WERI-Rb-1 (cell line): Measurements from ENCODE around the gene NUP205.
"Not testable (repeated sequence)": the region's sequence is repeated elsewhere in the genome, so short reads cannot be mapped to it uniquely, and the experiment has no call there.

Experiments used
- DNase-seq: peaks from one replicate; pipeline ENCODE4 v3.0.0-alpha.2; 2020
- H3K27ac ChIP-seq: fragments of 250-450 bp; sonication (Bioruptor Pico); 2 replicates; pipeline ENCODE4 v1.5.1; 2020; ENCODE audit warnings: mild to moderate bottlenecking, moderate library complexity
- H3K27me3 ChIP-seq: fragments of 250-450 bp; sonication (Bioruptor Pico); 2 replicates; pipeline ENCODE4 v1.5.1; 2021; ENCODE audit warnings: mild to moderate bottlenecking, low read depth, moderate library complexity; ENCODE audit not compliant: insufficient read depth, severe bottlenecking
- H3K36me3 ChIP-seq: fragments of 250-450 bp; sonication (Bioruptor Pico); 2 replicates; pipeline ENCODE4 v1.5.1; 2020; ENCODE audit warnings: mild to moderate bottlenecking, moderate library complexity
- H3K4me3 ChIP-seq: 2 replicates; pipeline ENCODE4 v1.5.1; 2011; ENCODE audit warnings: low read depth, mild to moderate bottlenecking, control low read depth, low read length
- H3K9me3 ChIP-seq: fragments of 250-450 bp; sonication (Bioruptor Pico); 2 replicates; pipeline ENCODE4 v1.5.1; 2021; ENCODE audit warnings: mild to moderate bottlenecking, moderate library complexity; ENCODE audit not compliant: severe bottlenecking
- TF ChIP-seq, protein P1 (sequence below): IDR thresholded peaks from 2 replicates; pipeline ENCODE4 v1.5.1; 2011; ENCODE audit warnings: low read depth, mild to moderate bottlenecking, control low read depth, inconsistent platforms, low read length

The NUP205 gene

DNA sequence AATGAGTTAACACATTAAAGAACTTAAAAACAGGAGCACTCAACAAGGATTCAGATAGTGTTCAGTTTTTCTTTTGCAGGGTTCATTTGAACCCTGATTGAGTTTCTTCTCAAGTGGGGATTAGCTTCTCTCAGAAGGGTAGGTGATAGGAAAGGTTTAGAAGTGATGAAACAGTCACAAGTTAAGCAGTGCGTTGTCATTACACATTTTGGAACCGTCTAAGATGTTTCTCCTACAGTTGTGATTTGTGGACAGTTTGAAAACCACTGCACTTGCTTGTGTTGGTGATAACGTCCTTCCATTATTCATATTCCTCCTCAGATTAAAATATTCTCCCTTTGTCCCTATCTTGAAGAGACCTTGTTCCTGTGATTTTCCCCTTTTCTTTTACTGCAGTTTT is 107.3 kb downstream of the NUP205 start:
- no peaks in the 10 kb centered on the region for H3K9me3 ChIP-seq
- H3K27me3 ChIP-seq, result no peaks in the 10 kb centered on the region
- no peak overlapping the region for H3K4me3 ChIP-seq
- no peaks in the 10 kb centered on the region for H3K36me3 ChIP-seq
- TF ChIP-seq, protein P1, sequence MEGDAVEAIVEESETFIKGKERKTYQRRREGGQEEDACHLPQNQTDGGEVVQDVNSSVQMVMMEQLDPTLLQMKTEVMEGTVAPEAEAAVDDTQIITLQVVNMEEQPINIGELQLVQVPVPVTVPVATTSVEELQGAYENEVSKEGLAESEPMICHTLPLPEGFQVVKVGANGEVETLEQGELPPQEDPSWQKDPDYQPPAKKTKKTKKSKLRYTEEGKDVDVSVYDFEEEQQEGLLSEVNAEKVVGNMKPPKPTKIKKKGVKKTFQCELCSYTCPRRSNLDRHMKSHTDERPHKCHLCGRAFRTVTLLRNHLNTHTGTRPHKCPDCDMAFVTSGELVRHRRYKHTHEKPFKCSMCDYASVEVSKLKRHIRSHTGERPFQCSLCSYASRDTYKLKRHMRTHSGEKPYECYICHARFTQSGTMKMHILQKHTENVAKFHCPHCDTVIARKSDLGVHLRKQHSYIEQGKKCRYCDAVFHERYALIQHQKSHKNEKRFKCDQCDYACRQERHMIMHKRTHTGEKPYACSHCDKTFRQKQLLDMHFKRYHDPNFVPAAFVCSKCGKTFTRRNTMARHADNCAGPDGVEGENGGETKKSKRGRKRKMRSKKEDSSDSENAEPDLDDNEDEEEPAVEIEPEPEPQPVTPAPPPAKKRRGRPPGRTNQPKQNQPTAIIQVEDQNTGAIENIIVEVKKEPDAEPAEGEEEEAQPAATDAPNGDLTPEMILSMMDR, result no peak
- DNase-seq, result no peak
- H3K27ac ChIP-seq, result no peak overlapping the region

DNA sequence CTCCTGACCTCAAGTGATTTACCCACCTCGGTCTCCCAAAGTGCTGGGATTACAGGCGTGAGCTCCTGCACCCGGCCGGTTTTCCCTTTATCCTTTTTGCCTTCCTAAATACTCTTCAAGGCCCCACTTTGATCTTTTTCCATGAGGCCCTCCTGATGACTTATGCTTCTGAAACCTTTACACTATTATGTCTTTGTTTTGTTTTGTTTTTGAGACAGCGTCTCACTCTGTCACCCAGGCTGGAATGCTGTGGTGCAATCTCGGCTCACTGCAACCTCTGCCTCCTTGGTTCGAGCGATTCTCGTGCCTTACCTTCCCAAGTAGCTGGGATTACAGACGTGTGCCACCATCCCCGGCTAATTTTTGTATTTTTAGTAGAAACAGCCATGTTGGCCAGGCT is 108.4 kb downstream of the NUP205 start:
- H3K4me3 ChIP-seq, result no peak overlapping the region
- DNase-seq, result no peak
- H3K27ac ChIP-seq, result no peak overlapping the region
- H3K27me3 ChIP-seq, result no peaks in the 10 kb centered on the region
- no peaks in the 10 kb centered on the region for H3K9me3 ChIP-seq
- TF ChIP-seq, protein P1, result no peak
- no peaks in the 10 kb centered on the region for H3K36me3 ChIP-seq

DNA sequence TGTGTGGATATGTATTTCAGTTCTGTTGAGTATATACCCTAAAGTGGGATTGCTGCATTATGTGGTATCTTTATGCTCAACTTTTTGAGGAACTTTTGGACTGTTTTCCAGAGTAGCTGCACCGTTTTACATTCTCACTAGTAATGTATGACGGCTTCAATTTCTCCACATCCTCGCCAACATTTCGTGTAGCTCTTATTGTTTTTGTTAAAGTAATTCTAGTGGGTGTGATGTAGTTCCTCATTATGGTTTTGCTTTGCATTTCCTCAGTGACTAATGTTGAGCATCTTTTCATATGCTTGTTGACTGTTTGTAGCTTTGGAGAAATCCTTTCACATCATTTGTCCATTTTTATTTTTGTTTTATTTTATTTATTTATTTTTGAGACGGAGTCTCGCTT is 109.1 kb downstream of the NUP205 start:
- H3K27ac ChIP-seq, result no peak overlapping the region
- H3K9me3 ChIP-seq, result no peaks in the 10 kb centered on the region
- TF ChIP-seq, protein P1, result no peak
- no peaks in the 10 kb centered on the region for H3K36me3 ChIP-seq
- H3K27me3 ChIP-seq, result no peaks in the 10 kb centered on the region
- DNase-seq, result no peak
- no peak overlapping the region for H3K4me3 ChIP-seq

DNA sequence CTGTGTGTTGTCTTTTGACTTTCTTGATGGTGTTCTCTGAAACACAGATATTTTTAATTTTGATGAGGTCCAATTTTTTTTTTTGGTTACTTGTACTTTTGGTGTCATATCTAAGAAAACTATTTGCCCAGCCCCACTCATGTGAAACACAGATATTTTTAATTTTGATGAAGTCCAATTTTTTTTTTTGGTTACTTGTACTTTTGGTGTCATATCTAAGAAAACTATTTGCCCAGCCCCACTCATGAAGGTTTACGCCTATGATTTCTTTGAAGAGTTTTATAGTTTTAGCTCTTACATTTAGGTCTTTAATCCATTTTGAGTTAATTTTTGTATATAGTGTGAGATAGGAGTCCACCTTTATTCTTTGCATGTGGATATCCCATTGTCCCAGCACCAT is 109.9 kb downstream of the NUP205 start:
- not testable (repeated sequence) for DNase-seq, H3K36me3 ChIP-seq, H3K4me3 ChIP-seq, H3K9me3 ChIP-seq, H3K27me3 ChIP-seq, H3K27ac ChIP-seq

DNA sequence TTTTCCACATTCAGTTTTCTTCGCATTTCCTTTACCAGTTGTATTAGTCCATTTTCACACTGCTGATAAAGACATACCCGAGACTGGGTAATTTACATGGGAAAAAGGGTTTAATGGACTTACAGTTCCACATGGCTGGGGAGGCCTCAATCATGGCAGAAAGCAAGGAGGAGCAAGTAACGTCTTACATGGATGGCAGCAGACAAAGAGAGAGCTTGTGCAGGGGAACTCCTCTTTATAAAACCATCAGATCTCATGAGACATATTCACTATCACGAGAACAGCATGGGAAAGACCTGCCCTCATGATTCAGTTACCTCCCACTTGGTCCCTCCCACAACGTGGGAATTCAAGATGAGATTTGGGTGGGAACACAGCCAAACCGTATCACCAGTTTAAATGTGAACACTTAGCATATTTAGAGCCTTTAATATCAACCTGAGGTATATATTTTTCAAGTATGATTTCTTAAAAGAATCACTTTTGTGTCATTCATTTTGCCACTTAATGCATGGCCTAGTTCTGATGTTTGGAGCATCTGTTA is 111.2 kb downstream of the NUP205 start:
- not testable (repeated sequence) for H3K27ac ChIP-seq

DNA sequence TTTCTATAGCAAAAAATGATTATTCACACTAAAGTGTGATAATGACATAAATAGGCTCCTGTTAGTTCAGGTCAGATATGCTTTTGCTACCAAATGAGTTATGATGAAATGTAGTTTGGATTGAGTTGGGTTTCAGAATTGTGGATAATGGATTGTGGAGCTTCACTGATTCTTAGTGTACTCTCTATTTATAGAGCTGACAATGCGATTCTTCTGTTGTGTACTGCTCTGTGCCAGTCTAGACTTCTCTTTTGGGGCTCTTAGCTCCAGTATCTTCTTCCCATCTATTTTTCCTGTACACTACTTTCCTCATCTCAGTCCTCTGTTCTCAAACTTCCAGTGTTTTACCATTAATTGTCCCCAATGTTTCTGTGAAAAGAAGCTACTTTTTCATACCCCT is 112.1 kb downstream of the NUP205 start:
- Histone ChIP-seq H3K36me3 (no peaks in the 10 kb centered on the region; the same call in 1 of the 2 replicates), H3K4me3 (no peak overlapping the region), H3K27ac (no peak overlapping the region), H3K9me3 (no peaks in the 10 kb centered on the region), H3K27me3 (no peaks in the 10 kb centered on the region)
- no peak for DNase-seq
- TF ChIP-seq, protein P1, result no peak

More for the DNA sequence above, 111.2 kb downstream of the NUP205 start:
- not testable (repeated sequence) for H3K9me3 ChIP-seq, H3K4me3 ChIP-seq, H3K36me3 ChIP-seq, H3K27me3 ChIP-seq, DNase-seq

DNA sequence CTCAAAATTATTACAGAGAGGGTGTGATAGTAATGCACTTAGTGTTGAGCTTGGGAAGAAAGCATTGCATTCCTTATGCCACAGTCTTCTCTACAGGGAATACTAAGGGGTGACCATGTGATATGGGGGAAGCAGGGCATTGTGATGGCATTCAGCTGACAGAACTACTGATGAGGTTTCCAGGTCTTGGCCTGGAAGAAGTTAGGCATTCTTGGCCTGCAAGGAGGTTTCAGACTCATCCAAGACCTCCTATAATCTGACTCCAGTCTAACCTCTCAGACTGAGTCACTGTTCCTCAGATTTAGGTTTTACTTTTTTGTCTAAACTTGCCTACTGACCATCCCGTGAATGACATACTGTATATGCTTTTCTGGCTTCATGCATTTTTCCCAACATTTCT is 112.5 kb downstream of the NUP205 start:
- Histone ChIP-seq H3K36me3 (no peaks in the 10 kb centered on the region; the same call in 1 of the 2 replicates), H3K27me3 (no peaks in the 10 kb centered on the region), H3K9me3 (no peaks in the 10 kb centered on the region), H3K4me3 (no peak overlapping the region), H3K27ac (no peak overlapping the region)
- TF ChIP-seq, protein P1, result no peak
- DNase-seq, result no peak
